A549 (cell line): ENCODE results near the gene ASPSCR1. TPM values are rescaled to one million over a fixed set of nuclear protein-coding genes. Genes with fewer than 3 reads are reported as not detected.
A peak's percentile ranks its signal among the peaks of the same experiment; 100 is the strongest.

ENCODE experiments used
- ATAC-seq, 2 experiments: fragments of 200-7000 bp in 1 of 2; fragments of >200 bp in 1 of 2; cut with Nextera tagmentation in 1 of 2; cut with Tn5 transposase in 1 of 2; 3 replicates each; pipeline versions ENCODE4 v1.8.0 to v1.9.1; 2018 to 2020; ENCODE audit warnings: mild to moderate bottlenecking in 1 of 2, moderate library complexity in 1 of 2
- CTCF ChIA-PET: fragments of 300-600 bp; sonication (Branson Sonifier 250); formaldehyde crosslinking; extraction: SDS; loops from one replicate; lab custom pipeline; 2021; ENCODE audit warnings: antibody characterized with exemption, inconsistent platforms; lab: Yijun Ruan, JAX
- POLR2A ChIA-PET: fragments of 350-600 bp; formaldehyde crosslinking; extraction: SDS; loops from one replicate; lab custom pipeline; 2021; ENCODE audit warnings: antibody characterized with exemption, inconsistent platforms; lab: Yijun Ruan, JAX
- DNase-seq, 2 experiments: peaks; one replicate each; pipeline versions ENCODE4 v3.0.0 to v3.0.0-alpha.2; 2011 to 2016; ENCODE audit warnings: low read depth in 1 of 2, low spot score in 1 of 2
- FAIRE-seq: peaks from 2 replicates; lab custom pipeline; 2011; peaks lifted over from hg19 to GRCh38; lab: Jason Lieb, UNC
- H3K27ac ChIP-seq, 2 experiments: fragments of >200 bp; sonication (Bioruptor Twin); formaldehyde crosslinking; 3 replicates each; pipeline ENCODE4 v1.5.1; 2016 to 2017
- H3K4me1 ChIP-seq: fragments of >200 bp; sonication (Bioruptor Twin); formaldehyde crosslinking; 3 replicates; pipeline ENCODE4 v1.6.1; 2016
- H3K4me2 ChIP-seq: fragments of >200 bp; sonication (Bioruptor Twin); formaldehyde crosslinking; 3 replicates; pipeline ENCODE4 v1.6.1; 2016
- H3K4me3 ChIP-seq: fragments of >200 bp; sonication (Bioruptor Twin); formaldehyde crosslinking; 3 replicates; pipeline ENCODE4 v1.5.1; 2016
- H3K9me3 ChIP-seq: fragments of >200 bp; sonication (Bioruptor Twin); formaldehyde crosslinking; 3 replicates; pipeline ENCODE4 v1.6.1; 2016
- CHD2 ChIP-seq: fragments of 150-350 bp; IDR thresholded peaks from 2 replicates; pipeline ENCODE4 v1.6.1; 2014; ENCODE audit warnings: low read length; ENCODE audit not compliant: partially characterized antibody
- EHF ChIP-seq: fragments of 250-450 bp; sonication (Bioruptor Pico); IDR thresholded peaks from 2 replicates; pipeline ENCODE4 v1.5.0; 2020; ENCODE audit warnings: mild to moderate bottlenecking
- FOSL2 ChIP-seq, 2 experiments: fragments of 450-650 bp in 1 of 2; fragments of >200 bp in 1 of 2; sonication (Bioruptor Twin) in 1 of 2; formaldehyde crosslinking; IDR thresholded peaks; 2 replicates each; pipeline versions ENCODE4 v1.5.0 to v1.6.1; 2016 to 2020; ENCODE audit warnings: mild to moderate bottlenecking in 1 of 2, moderate library complexity in 1 of 2
- FOXS1 ChIP-seq: fragments of 250-450 bp; sonication (Bioruptor Pico); IDR thresholded peaks from 2 replicates; pipeline ENCODE4 v1.5.0; 2020; ENCODE audit warnings: mild to moderate bottlenecking, moderate library complexity
- GATA3 ChIP-seq: IDR thresholded peaks from 2 replicates; pipeline ENCODE4 v1.6.1; 2012; ENCODE audit warnings: borderline replicate concordance
- HOXA7 ChIP-seq: fragments of 250-450 bp; sonication (Bioruptor Pico); IDR thresholded peaks from 2 replicates; pipeline ENCODE4 v1.5.0; 2020; ENCODE audit warnings: mild to moderate bottlenecking, moderate library complexity
- HOXB13 ChIP-seq: fragments of 250-450 bp; sonication (Bioruptor Pico); IDR thresholded peaks from 2 replicates; pipeline ENCODE4 v1.5.0; 2020; ENCODE audit warnings: low read depth, mild to moderate bottlenecking, moderate library complexity
- HOXB5 ChIP-seq: fragments of 250-450 bp; sonication (Bioruptor Pico); IDR thresholded peaks from 2 replicates; pipeline ENCODE4 v1.5.0; 2020; ENCODE audit warnings: mild to moderate bottlenecking, moderate library complexity
- JUN ChIP-seq, 2 experiments: fragments of >200 bp; sonication (Bioruptor Twin); formaldehyde crosslinking; IDR thresholded peaks; 2 replicates in 1 of 2; 3 replicates in 1 of 2; pipeline ENCODE4 v1.6.1; 2016 to 2017
- MAFK ChIP-seq: fragments of 450-650 bp; IDR thresholded peaks from 2 replicates; pipeline ENCODE4 v1.6.1; 2014; ENCODE audit not compliant: partially characterized antibody
- MYC ChIP-seq: IDR thresholded peaks from 2 replicates; pipeline ENCODE4 v1.6.1; 2012; ENCODE audit warnings: mild to moderate bottlenecking, inconsistent platforms, low read length, improper control_type of control experiment, borderline replicate concordance
- NR3C1 ChIP-seq: fragments of >200 bp; sonication (Bioruptor Twin); formaldehyde crosslinking; IDR thresholded peaks from 3 replicates; pipeline ENCODE4 v1.6.1; 2017
- PHF8 ChIP-seq: fragments of 200-600 bp; sonication (generic); IDR thresholded peaks from 2 replicates; pipeline ENCODE4 v1.6.1; 2016; ENCODE audit warnings: low read depth, mild to moderate bottlenecking, antibody characterized with exemption, moderate library complexity, borderline replicate concordance
- POLR2A ChIP-seq: IDR thresholded peaks from 2 replicates; pipeline ENCODE4 v1.6.1; 2012; ENCODE audit warnings: mild to moderate bottlenecking, low read length
- POLR2AphosphoS2 ChIP-seq: conservative IDR thresholded peaks from 2 replicates; pipeline ENCODE4 v1.6.1; 2012; ENCODE audit warnings: low read length, improper control_type of control experiment, inconsistent platforms
- RAD21 ChIP-seq, 2 experiments: fragments of >200 bp in 1 of 2; sonication (Bioruptor Twin) in 1 of 2; formaldehyde crosslinking in 1 of 2; IDR thresholded peaks in 1 of 2; conservative IDR thresholded peaks in 1 of 2; 2 replicates in 1 of 2; 3 replicates in 1 of 2; pipeline ENCODE4 v1.6.1; 2012 to 2018; ENCODE audit warnings: inconsistent platforms in 1 of 2
- RFX5 ChIP-seq: fragments of 450-650 bp; IDR thresholded peaks from 2 replicates; pipeline ENCODE4 v1.7.1; 2014; ENCODE audit warnings: antibody characterized with exemption, mild to moderate bottlenecking, moderate library complexity
- TFCP2L1 ChIP-seq: fragments of 250-450 bp; sonication (Bioruptor Pico); IDR thresholded peaks from 2 replicates; pipeline ENCODE4 v1.5.0; 2021; ENCODE audit warnings: mild to moderate bottlenecking
- TP53 ChIP-seq: fragments of 250-450 bp; sonication (Bioruptor Pico); IDR thresholded peaks from 2 replicates; pipeline ENCODE4 v1.5.0; 2021; ENCODE audit warnings: mild to moderate bottlenecking, moderate library complexity
- ZFP36 ChIP-seq: fragments of 450-650 bp; IDR thresholded peaks from 2 replicates; pipeline ENCODE4 v1.6.1; 2014; ENCODE audit warnings: borderline replicate concordance; ENCODE audit not compliant: partially characterized antibody
- ZSCAN20 ChIP-seq: fragments of 250-450 bp; sonication (Bioruptor Pico); IDR thresholded peaks from 2 replicates; pipeline ENCODE4 v1.8.0; 2022; ENCODE audit warnings: mild to moderate bottlenecking, moderate library complexity
- WGBS: methylation state at CpG from one replicate; pipeline ENCODE4 v1.1.6; 2017; ENCODE audit errors: missing lambda C conversion rate; 5-methylcytosine and 5-hydroxymethylcytosine counted together
- polyA plus RNA-seq, 4 experiments: library from polyadenylated mRNA; depleted of rRNA in 3 of 4; stranded (reverse); fragments of >200 nt; fragmentation: RNase III in 1 of 4; extraction: RNeasy Plus Mini Kit Qiagen cat#74134 plus additional on column Dnase treatment in 1 of 4; gene quantifications; 2 replicates in 3 of 4; 3 replicates in 1 of 4; pipeline ENCODE4 v1.2.3, GENCODE V29; 2011 to 2017
- TF ChIP-seq, protein P1 (sequence below): fragments of 450-650 bp; IDR thresholded peaks from 2 replicates; pipeline ENCODE4 v1.6.1; 2014; ENCODE audit warnings: antibody characterized with exemption
- TF ChIP-seq, protein P2 (sequence below): fragments of >200 bp; sonication (Bioruptor Twin); formaldehyde crosslinking; IDR thresholded peaks from 3 replicates; pipeline ENCODE4 v1.6.1; 2016
- TF ChIP-seq, protein P3 (sequence below): fragments of 150-350 bp; IDR thresholded peaks from 2 replicates; pipeline ENCODE4 v1.6.1; 2014; ENCODE audit warnings: low read depth, mild to moderate bottlenecking, low read length
- TF ChIP-seq, protein P4 (sequence below): fragments of >200 bp; sonication (Bioruptor Twin); formaldehyde crosslinking; IDR thresholded peaks from 3 replicates; pipeline ENCODE4 v1.5.1; 2016
- TF ChIP-seq, protein P5 (sequence below): IDR thresholded peaks from 2 replicates; pipeline ENCODE4 v1.6.1; 2012

The ASPSCR1 gene
- polyA plus RNA-seq, 2 of the 4 experiments (the other 2 are of a cell fraction): 12.3 to 25.7 TPM

DNA sequence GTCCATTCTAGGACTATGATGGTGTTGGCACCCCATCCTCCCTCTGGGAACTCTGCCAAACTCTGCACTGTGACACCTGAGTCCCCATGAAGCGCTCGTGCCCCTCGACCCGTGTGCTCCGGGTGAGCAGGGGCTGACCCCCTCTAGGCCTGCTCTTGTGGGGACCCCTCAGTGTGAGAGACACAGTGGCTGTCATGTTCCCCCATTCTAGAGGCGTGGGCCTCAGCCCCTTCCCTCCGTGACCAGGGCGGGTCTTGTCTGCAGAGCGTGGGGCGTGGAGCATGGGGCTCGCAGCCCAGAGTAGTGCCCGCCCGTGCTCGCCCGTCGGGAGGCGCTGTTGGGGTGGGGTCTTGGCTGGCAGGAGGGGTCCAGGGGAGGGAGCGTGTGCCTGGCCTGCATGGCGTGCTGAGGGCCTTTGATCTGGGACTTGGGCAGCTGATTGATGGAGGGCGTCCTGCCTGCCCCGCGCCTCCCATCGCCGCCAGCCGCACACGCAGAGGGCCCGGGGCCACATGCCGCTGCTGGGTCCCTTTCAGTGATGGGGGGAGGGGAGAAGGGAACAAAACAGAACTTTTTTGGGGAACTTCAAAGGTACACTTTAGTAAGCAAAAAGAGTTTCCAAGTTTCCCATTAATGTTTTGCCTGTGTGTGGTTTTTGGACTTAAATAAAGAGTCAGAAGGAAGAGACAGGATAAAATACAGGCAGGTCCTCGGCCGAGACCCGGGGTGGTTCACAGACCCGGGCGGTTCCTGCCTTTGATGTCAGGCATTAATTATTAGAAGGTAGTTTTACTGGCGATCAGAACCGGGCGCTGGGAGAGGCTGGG lies 22.8 kb downstream of the ASPSCR1 start:
- no peak for ATAC-seq
- no peak for FAIRE-seq
- TF ChIP-seq HOXB5 (CRISPR knock-in tag) (no peak), RFX5 (no peak), TP53 (CRISPR knock-in tag) (no peak), NR3C1 (no peak), JUN (IDR thresholded peaks at IDR 0.05) (no peak), HOXB13 (CRISPR knock-in tag) (no peak), ZFP36 (no peak), RAD21 (conservative IDR thresholded peaks at IDR 0.05 in 1 of 2, IDR thresholded peaks at IDR 0.05 in 1 of 2) (no peak), MAFK (no peak)
- TF ChIP-seq, protein P1, sequence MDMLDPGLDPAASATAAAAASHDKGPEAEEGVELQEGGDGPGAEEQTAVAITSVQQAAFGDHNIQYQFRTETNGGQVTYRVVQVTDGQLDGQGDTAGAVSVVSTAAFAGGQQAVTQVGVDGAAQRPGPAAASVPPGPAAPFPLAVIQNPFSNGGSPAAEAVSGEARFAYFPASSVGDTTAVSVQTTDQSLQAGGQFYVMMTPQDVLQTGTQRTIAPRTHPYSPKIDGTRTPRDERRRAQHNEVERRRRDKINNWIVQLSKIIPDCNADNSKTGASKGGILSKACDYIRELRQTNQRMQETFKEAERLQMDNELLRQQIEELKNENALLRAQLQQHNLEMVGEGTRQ: no peak
- TF ChIP-seq, protein P2, sequence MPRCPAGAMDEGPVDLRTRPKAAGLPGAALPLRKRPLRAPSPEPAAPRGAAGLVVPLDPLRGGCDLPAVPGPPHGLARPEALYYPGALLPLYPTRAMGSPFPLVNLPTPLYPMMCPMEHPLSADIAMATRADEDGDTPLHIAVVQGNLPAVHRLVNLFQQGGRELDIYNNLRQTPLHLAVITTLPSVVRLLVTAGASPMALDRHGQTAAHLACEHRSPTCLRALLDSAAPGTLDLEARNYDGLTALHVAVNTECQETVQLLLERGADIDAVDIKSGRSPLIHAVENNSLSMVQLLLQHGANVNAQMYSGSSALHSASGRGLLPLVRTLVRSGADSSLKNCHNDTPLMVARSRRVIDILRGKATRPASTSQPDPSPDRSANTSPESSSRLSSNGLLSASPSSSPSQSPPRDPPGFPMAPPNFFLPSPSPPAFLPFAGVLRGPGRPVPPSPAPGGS: no peak
- TF ChIP-seq, protein P3, sequence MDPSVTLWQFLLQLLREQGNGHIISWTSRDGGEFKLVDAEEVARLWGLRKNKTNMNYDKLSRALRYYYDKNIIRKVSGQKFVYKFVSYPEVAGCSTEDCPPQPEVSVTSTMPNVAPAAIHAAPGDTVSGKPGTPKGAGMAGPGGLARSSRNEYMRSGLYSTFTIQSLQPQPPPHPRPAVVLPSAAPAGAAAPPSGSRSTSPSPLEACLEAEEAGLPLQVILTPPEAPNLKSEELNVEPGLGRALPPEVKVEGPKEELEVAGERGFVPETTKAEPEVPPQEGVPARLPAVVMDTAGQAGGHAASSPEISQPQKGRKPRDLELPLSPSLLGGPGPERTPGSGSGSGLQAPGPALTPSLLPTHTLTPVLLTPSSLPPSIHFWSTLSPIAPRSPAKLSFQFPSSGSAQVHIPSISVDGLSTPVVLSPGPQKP: no peak
- Histone ChIP-seq H3K4me2 (no peak overlapping the region), H3K4me1 (peaks cover 46% of the 10 kb centered on the region), H3K27ac (peak overlapping the region in 1 of 2 experiments; percentile 93; a peak in 3 of 6 replicates), H3K9me3 (no peaks in the 10 kb centered on the region), H3K4me3 (no peak overlapping the region)
- ChIA-PET POLR2A (no interaction called here), CTCF (interaction anchor here (1.3 to 13.6 kb wide), 2 partner anchors 9 to 20 kb away, joined by 3 to 198 read pairs; partner anchors contain the start of genes CENPX and LRRC45)
- no peak for DNase-seq
- WGBS: 89% methylated on average over 27 of the region's 36 CpGs

DNA sequence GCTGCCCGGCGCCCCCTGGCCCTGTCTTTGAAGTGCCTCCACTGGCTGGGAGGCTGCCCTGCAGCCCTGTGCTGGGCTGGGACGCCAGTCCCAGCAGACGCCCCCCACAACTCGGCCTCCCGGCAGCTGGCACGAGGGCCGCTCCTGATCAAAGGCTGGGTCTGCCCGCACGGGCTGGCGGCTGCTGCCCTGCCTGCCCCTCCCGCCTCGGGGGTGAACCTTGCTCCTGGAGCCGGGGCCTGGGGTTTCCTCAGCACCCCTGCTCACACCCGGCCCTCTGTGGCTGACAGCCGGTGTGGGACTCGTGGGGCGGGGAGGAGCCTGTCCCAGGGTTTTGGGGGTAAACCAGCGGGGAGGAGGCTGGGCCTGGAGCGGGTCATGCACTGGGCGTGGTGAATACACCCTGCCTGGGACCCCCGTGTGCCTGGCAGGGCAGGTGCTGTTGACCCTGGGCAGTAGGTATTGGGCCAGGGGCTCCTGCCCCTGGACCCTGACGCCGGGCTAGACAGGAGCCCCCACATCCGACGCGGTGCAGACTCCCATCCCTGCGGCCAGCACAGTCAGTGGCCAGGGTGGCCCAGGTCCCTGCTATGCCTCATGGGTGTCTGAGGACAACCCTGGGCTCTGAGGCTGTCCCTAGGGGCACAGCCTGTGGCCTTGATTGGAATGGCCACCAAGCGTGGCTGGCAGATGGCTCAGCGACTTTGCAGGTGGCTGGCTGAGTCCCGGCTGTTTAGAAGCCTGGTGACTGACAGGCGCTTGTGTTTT lies 23.6 kb downstream of the ASPSCR1 start:
- H3K27ac ChIP-seq: peak overlapping the region in 1 of 2 experiments; percentile 93; a peak in 3 of 6 replicates
- FAIRE-seq: no peak
- no peak overlapping the region for H3K4me3 ChIP-seq
- POLR2A ChIA-PET: interaction anchor here (0.6 kb wide), 1 partner anchor 23 kb away, joined by 3 read pairs; no protein-coding TSS in a partner anchor
- peaks cover 54% of the 10 kb centered on the region for H3K4me1 ChIP-seq
- 90% methylated on average over 21 of the region's 32 CpGs for WGBS
- no peak for DNase-seq
- no peak for ATAC-seq
- CTCF ChIA-PET: interaction anchor here (0.6 to 33.2 kb wide), 3 partner anchors 19 to 388 kb away, joined by 3 to 794 read pairs (median 198); partner anchors contain the start of genes CENPX, LRRC45 and NOTUM
- no peaks in the 10 kb centered on the region for H3K9me3 ChIP-seq
- no peak overlapping the region for H3K4me2 ChIP-seq
- TF ChIP-seq NR3C1 (no peak), GATA3 (no peak), CHD2 (no peak), FOXS1 (no peak), POLR2A (no peak), PHF8 (no peak), POLR2AphosphoS2 (no peak), MYC (no peak), ZFP36 (no peak), ZSCAN20 (CRISPR knock-in tag) (no peak), HOXA7 (CRISPR knock-in tag) (no peak), FOSL2 (IDR thresholded peaks at IDR 0.05) (no peak), FOSL2 (CRISPR knock-in tag; IDR thresholded peaks at IDR 0.05) (no peak), EHF (CRISPR knock-in tag) (no peak), TFCP2L1 (CRISPR knock-in tag) (no peak)
- TF ChIP-seq, protein P1: no peak
- TF ChIP-seq, protein P4, sequence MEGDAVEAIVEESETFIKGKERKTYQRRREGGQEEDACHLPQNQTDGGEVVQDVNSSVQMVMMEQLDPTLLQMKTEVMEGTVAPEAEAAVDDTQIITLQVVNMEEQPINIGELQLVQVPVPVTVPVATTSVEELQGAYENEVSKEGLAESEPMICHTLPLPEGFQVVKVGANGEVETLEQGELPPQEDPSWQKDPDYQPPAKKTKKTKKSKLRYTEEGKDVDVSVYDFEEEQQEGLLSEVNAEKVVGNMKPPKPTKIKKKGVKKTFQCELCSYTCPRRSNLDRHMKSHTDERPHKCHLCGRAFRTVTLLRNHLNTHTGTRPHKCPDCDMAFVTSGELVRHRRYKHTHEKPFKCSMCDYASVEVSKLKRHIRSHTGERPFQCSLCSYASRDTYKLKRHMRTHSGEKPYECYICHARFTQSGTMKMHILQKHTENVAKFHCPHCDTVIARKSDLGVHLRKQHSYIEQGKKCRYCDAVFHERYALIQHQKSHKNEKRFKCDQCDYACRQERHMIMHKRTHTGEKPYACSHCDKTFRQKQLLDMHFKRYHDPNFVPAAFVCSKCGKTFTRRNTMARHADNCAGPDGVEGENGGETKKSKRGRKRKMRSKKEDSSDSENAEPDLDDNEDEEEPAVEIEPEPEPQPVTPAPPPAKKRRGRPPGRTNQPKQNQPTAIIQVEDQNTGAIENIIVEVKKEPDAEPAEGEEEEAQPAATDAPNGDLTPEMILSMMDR: no peak
- TF ChIP-seq, protein P2: no peak
- TF ChIP-seq, protein P5, sequence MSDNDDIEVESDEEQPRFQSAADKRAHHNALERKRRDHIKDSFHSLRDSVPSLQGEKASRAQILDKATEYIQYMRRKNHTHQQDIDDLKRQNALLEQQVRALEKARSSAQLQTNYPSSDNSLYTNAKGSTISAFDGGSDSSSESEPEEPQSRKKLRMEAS: no peak
